ENCODE measurements around the gene OR4D10. TPM values are rescaled to one million over a fixed set of nuclear protein-coding genes. Genes with fewer than 3 reads are reported as not detected.
A peak's percentile ranks its signal among the peaks of the same experiment; 100 is the strongest.

Gene OR4D10
- total RNA-seq, 4 donors from 2014 or later = not detected

GRCh38 chr11:59456661-59457060 lies 16.5 kb upstream of the OR4D10 start, which contains the start of gene OR4D6:
Gene OR4D6 (plus strand): TSS chr11:59456961. CDS start chr11:59456961, 0 bp downstream.
- Histone ChIP-seq H3K4me1 (no peaks in the 10 kb centered on the region), H3K36me3 (no peaks in the 10 kb centered on the region), H3K4me3 (replicated peaks in 1 of 3) (no peak within 1 kb of the TSS), H3K27ac (no peak within 1 kb of the TSS), H3K9me3 (no peaks in the 10 kb centered on the region), H3K27me3 (no peaks in the 10 kb centered on the region)
- 84 to 88% methylated on average over 2 of the region's 2 CpGs for WGBS, 2 donors
- TF ChIP-seq POLR2A (IDR thresholded peaks at IDR 0.05) = no peak
- TF ChIP-seq CTCF (IDR thresholded peaks at IDR 0.05) = no peak
- intact Hi-C loops (cut with DNase I) = no loop called here
- DNase-seq = no peak

GRCh38 chr11:59459916-59460315 lies 13.2 kb upstream of the OR4D10 start:
- Histone ChIP-seq H3K27ac (no peak overlapping the region), H3K9me3 (no peaks in the 10 kb centered on the region), H3K4me1 (no peaks in the 10 kb centered on the region), H3K4me3 (replicated peaks in 1 of 3) (no peak overlapping the region), H3K36me3 (no peaks in the 10 kb centered on the region), H3K27me3 (no peaks in the 10 kb centered on the region)
- intact Hi-C loops (cut with DNase I) = no loop called here
- DNase-seq = no peak
- TF ChIP-seq POLR2A (IDR thresholded peaks at IDR 0.05) (no peak), CTCF (IDR thresholded peaks at IDR 0.05) (no peak)
- 63 to 86% methylated on average over 3 of the region's 3 CpGs for whole genome bisulfite sequencing, 2 donors

- intact Hi-C loops (cut with DNase I) = no loop called here
- TF ChIP-seq CTCF (IDR thresholded peaks at IDR 0.05) = no peak
- no peak for TF ChIP-seq POLR2A (IDR thresholded peaks at IDR 0.05)
- H3K4me1 ChIP-seq = no peaks in the 10 kb centered on the region
- peak in 1 of 2 donors; percentile 11 for DNase-seq
- no peaks in the 10 kb centered on the region for H3K36me3 ChIP-seq
- no peak overlapping the region for H3K27ac ChIP-seq
- no peak overlapping the region for H3K4me3 ChIP-seq (replicated peaks in 1 of 3)
- WGBS, 2 donors = 42% methylated on average over 5 of the region's 5 CpGs
- H3K27me3 ChIP-seq = no peaks in the 10 kb centered on the region
- H3K9me3 ChIP-seq = no peaks in the 10 kb centered on the region
Measured at GRCh38 chr11:59463190-59463641, 9.9 kb upstream of the OR4D10 start.

GRCh38 chr11:59475176-59475575 lies 2.1 kb downstream of the OR4D10 start:
- WGBS, 2 donors = 63 to 70% methylated on average over 9 of the region's 9 CpGs
- H3K36me3 ChIP-seq = no peaks in the 10 kb centered on the region
- H3K9me3 ChIP-seq = no peaks in the 10 kb centered on the region
- H3K27ac ChIP-seq = no peak overlapping the region
- intact Hi-C loops (cut with DNase I) = no loop called here
- no peak overlapping the region for H3K4me3 ChIP-seq (replicated peaks in 1 of 3)
- no peaks in the 10 kb centered on the region for H3K4me1 ChIP-seq
- no peak for DNase-seq
- TF ChIP-seq POLR2A (IDR thresholded peaks at IDR 0.05) = peak in 1 of 2 donors; percentile 21
- no peak for TF ChIP-seq CTCF (IDR thresholded peaks at IDR 0.05)
- no peaks in the 10 kb centered on the region for H3K27me3 ChIP-seq

GRCh38 chr11:59479906-59480305 lies 6.8 kb downstream of the OR4D10 start:
- no peaks in the 10 kb centered on the region for H3K4me1 ChIP-seq
- no peak overlapping the region for H3K27ac ChIP-seq
- no peaks in the 10 kb centered on the region for H3K27me3 ChIP-seq
- no peak overlapping the region for H3K4me3 ChIP-seq (replicated peaks in 1 of 3)
- TF ChIP-seq CTCF (IDR thresholded peaks at IDR 0.05) (no peak), POLR2A (IDR thresholded peaks at IDR 0.05) (no peak)
- H3K9me3 ChIP-seq = no peaks in the 10 kb centered on the region
- intact Hi-C loops (cut with DNase I) = no loop called here
- no peak for DNase-seq
- no peaks in the 10 kb centered on the region for H3K36me3 ChIP-seq

Measured in thyroid gland (tissue), 4 donors.